ENCODE data around the gene MEIS2.

Gene MEIS2

DNA sequence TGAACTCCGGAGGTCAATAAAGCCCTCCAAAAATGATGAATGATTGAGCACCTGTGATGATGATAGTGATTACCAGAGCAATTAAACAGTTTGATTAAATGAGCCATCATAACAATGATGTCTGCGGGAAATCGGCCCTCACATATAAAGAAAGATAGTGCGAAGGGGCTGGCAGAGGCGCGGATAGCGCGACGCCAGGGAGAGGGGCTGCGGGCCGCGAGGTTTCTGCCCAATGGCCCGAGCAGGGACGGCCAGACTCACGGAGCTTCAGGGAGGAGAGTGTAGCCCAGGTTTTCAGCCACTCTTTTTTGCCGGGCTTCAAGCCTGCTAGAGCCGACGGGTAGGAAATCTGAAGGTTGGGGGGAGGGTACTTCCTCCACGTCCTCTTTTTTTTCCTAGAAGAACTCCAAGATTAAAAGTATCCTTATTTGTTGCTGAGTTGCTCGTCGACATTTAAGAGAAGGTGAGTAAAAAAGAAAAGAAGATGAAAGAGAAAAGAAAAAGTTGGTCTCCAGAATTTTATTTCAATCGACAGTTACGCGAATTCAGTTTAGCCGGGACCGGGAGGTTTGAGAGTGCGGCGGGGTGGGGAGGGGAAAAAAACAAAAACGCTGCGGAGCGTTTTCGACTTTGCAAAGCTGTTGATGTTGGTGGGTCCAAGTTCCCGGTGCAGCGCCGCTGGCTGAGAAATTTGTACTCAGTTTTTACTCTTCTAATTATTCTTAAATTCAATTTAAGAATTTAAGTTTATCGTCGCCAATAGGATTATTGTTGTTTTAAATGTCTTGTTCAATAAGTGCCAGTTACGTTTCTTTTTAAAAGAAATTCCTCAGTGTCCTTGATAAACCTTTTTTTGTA, 2.2 kb upstream of the MEIS2 start:
- in situ Hi-C loops (cut with HindIII; ENCODE audit: low pct_ligation_motif_present, low pct_unique_long_range_greater_than_20kb, low sequenced_read_pairs): no loop called here
- DNase-seq: peak; percentile 12

DNA sequence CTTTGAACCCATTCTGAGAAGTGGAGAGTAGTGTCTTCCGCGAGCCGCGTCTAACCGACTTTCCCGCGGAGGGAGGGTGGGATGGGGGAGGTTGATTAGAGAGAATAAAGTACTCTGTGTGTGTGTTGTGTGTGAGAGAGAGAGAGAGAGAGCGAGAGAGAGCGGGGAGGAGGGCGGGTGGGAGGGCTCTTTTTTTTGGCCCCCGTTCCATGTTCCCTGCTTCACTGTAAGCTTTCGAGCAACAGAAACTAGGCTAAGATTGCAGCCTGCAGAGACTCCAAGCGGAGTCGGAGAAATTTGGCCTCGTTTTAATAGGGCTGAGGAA, 1.6 kb upstream of the MEIS2 start:
- in situ Hi-C loops (cut with HindIII; ENCODE audit: low pct_ligation_motif_present, low pct_unique_long_range_greater_than_20kb, low sequenced_read_pairs): no loop called here
- peak; percentile 37 for DNase-seq

DNA sequence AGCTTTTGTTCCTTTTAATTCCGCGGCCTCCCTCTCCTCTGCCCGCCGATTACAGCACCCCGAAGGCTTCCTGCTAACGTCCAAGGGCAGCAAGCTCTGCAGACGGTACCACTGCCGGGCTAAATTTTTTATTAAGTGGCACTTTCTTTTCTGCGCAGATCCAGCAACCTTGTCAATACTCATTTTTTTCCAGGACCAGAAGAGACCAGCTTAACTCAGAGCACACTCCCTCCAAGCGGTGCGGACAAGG, 542 bp upstream of the MEIS2 start:
- in situ Hi-C loops (cut with HindIII; ENCODE audit: low pct_ligation_motif_present, low pct_unique_long_range_greater_than_20kb, low sequenced_read_pairs): no loop called here

DNA sequence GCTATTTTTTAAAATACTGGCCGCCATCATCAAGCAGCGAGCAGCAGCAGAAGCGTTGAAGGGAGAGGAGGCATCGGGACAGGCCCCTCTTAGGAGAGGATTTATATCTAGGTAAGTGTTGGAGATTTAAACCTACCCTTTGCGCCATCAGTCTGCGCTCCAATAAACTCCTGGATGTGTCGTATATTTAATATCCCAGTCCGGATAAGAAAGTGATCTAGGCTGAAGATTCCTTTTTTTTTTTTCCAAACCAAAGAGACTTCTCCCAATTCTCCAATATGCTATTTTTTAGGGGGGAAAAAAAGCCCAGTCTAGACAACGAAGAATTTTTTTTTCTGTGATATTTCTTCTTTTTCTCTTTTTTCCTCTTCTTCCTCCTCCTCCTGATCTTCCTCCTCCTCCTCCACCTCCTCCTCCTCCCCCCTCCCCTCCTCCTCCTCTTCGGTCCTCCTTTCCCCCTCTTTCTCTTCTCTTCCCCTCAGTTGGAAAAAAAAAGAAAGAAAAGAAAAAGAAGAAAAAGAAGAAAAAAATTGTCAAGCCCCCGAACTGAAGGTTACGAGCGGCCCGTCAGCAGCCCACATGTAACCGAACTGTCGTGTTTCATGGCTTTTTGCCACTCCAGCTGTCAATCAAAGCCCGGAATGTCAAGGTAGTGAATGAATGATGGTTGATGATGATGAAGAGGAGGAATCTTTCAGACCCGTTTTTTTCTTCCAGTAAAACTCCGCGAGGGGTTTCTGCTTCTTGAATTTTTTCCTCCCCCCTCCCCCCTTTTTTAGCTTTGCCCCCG, 835 bp downstream of the MEIS2 start:
- peak; percentile 41 for DNase-seq
- in situ Hi-C loops (cut with HindIII; ENCODE audit: low pct_ligation_motif_present, low pct_unique_long_range_greater_than_20kb, low sequenced_read_pairs): no loop called here

More for the DNA sequence above, 542 bp upstream of the MEIS2 start:
- no peak for DNase-seq

DNA sequence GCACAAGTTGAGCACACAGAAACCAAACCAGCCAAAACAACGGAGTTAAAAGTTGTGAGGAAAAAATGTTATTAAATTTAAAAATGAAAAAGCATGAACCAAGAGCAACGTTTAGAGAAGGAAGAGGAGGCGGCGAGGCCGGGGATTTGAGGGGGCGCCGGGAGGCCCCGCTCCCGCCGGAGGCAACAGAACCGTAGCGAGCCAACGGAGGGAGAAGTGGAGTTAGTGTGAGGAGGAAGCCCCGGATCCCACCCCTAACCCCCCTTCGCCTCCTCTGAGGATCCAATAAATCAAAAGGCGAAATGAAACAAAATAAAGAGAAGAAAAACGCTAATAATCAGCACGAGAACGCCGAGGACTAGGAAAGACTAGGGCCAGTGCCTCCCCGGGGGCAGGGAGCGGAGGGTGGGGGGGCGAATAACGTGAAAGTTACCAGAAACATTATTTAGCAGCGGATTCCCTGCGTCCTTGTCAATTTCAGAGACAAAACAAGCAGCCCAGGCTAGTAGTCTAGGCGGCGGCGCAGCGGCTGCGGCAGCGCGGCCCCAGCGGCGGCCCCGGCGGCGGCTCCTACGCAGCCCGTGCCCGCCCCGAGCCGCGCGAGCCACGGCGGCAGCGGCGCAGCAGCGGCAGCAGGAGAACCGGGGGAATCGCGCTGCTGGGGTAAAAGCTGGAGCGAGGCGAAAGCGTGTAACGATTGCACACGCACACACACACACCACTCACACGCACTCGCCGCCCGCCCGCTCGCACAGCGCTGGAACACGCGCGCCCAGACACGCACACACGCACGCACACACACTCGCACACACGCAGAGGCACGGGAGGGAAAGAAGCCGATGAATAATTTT, 1.7 kb downstream of the MEIS2 start:
- DNase-seq: peak; percentile 39
- in situ Hi-C loops (cut with HindIII; ENCODE audit: low pct_ligation_motif_present, low pct_unique_long_range_greater_than_20kb, low sequenced_read_pairs): no loop called here

DNA sequence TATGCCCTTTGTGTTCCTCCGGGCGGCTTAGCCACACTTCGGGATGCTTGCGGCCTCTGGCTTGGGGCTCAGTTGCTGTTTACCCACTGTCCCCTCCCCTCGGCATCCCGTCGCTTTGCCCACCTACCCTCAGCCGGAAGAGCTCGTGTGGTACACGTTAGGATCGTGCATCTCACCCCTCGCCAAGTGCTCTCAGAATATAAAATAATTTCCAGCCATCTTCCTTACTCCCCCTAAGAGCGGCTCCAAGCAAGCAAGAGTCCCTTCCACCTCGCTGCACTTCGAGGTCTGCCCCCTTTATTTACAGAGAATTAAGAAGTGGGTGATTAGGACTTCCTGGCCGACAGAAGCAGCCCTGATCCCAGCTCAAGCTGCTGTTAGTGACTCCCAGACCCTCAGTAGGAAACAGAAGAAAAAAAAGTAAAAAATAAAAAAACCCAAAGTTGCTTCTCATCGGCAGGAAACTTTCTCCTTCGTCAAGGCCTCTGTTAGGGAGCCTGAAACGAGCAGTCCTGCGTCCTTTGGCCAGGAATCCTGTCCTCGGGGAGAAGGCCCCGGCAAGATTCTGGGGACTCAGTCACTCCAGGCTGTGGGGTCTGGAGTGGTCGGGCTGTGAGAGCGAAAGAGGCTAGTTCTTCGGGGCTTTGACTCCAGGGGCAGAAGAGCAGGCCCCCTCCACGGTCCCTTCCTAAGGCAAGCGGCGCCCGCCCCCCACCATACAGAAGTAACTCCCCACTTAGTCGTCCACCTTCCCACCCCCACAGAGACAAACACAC, 3.0 kb downstream of the MEIS2 start:
- DNase-seq: no peak
- in situ Hi-C loops (cut with HindIII; ENCODE audit: low pct_ligation_motif_present, low pct_unique_long_range_greater_than_20kb, low sequenced_read_pairs): no loop called here

DNA sequence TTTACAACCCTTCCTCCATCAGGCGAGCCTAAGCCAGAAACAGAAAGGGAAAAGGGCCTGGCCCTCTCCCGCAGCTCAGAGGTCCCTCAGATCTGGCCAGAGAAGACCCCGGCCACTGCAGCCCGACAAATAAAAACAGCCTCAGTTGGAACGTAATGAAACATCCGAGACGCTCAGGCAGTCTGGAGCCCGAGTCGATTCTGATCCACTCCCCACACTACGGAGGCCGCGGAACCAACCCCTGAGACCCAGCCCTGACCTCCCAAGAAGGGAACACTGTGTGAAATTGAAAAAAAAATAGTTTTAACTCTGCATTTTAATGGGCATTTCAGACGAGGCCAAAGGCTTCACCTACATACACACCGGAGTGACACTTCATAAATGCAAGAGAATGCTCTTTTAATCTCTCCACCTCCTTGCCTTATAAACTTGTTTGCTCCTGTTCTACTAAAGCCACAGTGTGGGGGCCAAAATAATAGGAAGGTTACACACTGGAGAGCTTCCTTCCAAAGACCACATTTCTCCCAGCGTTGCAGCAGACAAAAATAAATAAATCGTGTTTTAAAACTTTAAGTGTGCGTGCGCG, 3.7 kb downstream of the MEIS2 start:
- in situ Hi-C loops (cut with HindIII; ENCODE audit: low pct_ligation_motif_present, low pct_unique_long_range_greater_than_20kb, low sequenced_read_pairs): no loop called here
- no peak for DNase-seq

DNA sequence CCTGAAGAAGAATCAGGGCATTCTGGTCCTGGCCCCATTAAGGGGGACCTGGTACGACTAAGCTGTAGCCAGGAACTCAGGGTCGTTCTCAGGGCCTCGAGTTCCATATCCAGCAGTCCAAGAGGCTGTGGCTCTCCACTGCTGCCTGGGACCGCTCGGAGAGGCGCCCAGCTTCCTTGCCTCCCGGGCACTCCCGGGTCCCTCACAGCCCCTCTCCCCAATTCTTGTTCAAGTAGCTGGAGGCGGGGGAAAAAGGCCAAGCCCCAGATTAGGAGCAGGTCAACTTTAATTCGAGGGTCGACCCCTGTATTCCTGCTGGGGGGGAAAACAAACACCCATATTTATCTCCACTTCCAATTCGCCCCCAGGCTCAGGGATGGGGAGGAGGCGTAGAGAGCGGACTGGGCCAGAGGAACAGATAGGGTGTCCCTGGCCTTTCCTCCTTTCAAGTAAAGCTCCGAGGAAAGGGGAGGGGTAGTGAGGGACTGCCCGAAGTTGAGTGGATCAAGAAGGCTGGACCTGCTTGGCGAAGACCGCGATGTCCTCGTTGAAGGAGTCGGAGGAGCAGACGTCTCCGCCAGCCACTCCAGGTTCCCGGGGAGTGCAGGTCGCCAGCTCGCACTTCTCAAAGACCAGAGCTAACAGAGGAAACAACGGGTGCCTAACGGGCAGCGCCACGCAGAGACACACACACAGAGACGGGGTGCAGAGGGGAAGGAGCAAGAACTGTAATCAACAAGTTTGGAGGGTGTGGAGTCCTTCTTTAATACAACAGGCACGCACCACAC, 4.4 kb downstream of the MEIS2 start:
- in situ Hi-C loops (cut with HindIII; ENCODE audit: low pct_ligation_motif_present, low pct_unique_long_range_greater_than_20kb, low sequenced_read_pairs): no loop called here
- DNase-seq: no peak

DNA sequence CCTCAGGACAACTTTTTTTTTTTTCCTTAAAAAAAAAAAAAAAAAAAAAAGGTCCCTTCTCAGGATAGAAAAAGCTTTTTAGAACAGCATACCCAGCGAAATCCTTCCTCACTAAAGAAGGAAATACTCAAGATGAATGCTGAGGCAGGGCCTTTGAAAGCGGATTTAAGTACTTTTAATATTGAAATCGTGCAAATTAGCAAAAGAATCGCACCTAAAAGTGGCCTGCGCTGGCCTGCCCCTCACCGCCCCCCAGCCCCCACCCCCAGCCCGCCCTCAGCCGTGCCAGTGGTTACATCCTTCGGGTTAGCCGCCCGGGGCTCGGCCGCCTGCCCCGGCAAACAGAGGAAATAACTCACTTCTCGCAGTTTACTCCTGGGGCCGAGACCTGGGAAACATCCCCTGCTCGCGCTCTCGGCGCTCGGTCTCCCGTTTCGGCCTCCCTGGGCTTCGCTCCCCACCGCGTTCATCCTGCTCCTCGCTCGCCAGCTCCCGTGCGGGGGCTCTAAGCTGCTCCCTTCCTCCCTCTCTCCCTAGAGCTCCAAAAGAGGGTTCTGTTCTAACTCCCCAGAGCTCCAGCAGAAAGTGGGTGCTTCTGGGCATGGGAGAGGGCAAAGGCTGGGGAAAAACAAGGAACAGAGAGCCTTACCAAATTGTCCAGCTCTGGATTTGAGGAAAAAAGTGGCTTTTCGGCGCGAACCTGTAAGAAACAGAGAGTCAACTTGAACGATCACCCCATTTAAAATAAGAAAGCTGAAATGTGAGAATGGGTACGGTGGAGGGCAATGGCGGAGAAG, 5.2 kb downstream of the MEIS2 start:
- in situ Hi-C loops (cut with HindIII; ENCODE audit: low pct_ligation_motif_present, low pct_unique_long_range_greater_than_20kb, low sequenced_read_pairs): no loop called here
- DNase-seq: no peak

DNA sequence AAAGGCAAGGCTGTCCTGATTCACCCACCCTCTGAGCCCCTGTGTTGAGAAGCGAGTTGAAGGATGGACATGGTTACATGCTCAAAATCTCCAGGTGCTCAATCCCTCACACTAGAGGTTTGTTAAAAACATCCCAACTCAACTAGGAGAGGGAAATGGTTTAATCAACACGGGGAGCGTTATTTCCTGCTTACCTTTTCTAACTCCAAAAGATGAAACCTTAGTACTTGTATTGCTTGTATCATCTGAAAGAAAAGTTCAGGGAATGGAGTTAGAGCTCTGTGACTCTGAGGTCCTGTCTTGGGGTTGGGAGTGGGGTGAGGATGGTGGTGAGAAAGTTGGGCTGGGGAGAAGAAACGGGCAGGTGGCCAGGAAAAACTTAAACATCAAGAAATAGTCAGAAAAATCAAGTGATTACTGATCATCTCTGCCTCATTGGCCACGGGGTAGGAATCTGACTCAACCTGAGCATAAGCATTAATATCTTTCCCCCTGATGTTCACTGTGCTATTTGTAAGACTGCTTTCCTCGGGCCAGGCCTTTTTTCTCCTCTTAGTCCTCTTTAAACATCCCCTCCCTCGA, 5.9 kb downstream of the MEIS2 start:
- in situ Hi-C loops (cut with HindIII; ENCODE audit: low pct_ligation_motif_present, low pct_unique_long_range_greater_than_20kb, low sequenced_read_pairs): no loop called here
- DNase-seq: no peak

DNA sequence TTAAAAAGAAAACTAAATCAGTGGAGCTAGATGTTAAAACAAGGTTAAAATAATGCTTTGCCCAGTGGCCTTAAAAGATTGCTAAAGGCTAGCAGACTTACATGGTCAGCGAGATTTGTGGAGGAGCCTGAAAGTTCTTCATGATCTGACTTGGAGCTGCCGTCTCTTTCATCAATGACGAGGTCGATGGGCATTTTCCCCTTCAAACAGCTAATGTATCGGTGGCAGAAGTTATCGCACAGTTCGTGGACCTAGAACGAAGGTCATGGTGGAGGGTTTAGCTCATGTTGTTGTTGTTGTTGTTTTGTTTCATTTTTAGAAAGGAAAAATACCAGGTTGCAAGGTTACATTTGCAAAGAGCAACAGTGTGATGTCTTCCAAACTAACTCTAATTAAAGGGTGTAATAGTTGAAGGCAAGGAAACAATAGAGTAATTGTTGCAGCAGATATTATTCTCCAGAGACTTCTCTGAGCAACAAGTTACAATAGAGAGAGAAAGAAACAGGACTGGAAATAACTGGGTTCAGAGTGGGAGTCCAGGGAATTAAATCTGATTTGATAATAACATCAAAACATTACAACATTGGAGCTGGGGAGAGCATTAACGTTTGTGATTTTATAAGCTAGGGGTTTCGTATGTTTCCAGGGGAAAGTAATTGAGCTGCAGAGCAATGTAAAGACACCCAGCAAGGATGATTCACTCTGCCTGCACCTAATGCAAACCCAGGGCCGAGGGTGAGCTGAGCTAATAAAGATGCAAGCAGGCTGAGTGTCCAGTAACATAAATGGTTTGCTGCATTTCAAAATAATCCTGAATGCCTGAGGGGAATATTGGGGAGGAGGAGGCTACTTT, 6.6 kb downstream of the MEIS2 start:
- in situ Hi-C loops (cut with HindIII; ENCODE audit: low pct_ligation_motif_present, low pct_unique_long_range_greater_than_20kb, low sequenced_read_pairs): no loop called here
- no peak for DNase-seq

DNA sequence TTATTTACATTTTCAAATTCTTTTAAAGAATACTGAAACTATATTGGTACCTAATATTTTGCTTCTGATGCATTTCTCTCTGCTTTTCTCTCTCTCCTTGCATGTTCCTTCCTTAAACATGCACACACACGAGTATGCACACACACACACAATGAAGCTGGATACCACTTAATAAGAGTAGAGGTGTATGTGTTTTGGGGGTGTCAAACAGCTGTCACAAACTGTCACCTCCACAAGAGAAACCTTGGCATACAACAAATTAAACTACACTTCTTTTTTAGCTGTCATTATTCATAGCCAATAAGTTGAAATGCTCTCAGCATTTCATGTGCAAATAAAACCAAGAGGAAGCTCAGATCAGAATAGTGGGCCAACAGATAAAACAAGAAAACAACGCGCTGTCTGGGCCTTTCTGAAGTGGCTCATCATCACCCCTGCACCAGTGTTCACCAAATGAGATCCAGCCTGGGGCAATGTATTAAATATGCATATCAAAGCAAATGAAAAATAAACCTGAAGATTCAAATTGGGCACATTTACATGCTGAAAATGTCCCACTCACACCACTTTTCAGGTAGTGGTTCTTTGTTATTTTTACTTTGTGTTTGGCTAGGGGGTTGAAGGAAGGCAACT, 9.7 kb downstream of the MEIS2 start:
- DNase-seq: no peak
- in situ Hi-C loops (cut with HindIII; ENCODE audit: low pct_ligation_motif_present, low pct_unique_long_range_greater_than_20kb, low sequenced_read_pairs): no loop called here

DNA sequence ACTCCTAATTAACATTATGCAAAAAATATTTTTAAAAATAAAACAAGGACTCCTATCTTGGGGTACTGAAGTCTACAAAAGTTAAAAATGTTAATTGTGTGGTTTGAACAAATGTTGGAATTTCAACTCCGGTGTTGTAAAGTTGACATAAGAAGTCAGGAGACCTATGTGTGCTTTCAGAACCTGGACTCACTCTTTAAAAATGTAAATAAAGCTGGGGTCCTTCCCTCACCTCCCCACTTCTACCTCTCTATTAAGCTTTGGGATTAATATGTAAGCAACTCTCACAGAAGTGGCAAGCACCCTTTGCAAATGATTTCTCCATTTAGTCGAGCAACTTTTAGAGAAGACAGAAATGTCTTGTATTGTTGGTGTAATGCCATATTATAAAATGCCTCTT, 11.9 kb downstream of the MEIS2 start:
- in situ Hi-C loops (cut with HindIII; ENCODE audit: low pct_ligation_motif_present, low pct_unique_long_range_greater_than_20kb, low sequenced_read_pairs): no loop called here
- DNase-seq: no peak

DNA sequence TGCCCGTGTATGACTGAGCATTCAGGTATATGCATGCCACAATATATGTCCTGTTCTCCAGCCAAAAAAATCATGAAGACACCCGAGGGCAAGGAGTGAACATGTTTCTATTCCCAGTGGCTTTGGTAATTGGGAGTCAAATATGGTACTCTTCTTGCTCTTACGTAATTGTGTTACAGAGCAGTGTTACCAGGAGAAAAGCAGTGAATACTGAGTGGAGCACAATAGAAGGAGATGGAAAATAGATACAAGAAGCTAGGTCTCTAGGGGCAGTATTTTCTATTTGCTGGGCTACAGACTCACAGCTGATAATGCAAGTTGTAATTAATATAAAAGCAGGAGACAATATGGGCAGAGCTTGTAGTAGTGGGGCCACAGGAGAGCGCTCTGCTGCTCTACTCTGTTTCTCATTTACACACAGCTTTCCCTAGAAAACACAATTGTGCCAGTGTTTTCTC, 13.2 kb downstream of the MEIS2 start:
- no peak for DNase-seq
- in situ Hi-C loops (cut with HindIII; ENCODE audit: low pct_ligation_motif_present, low pct_unique_long_range_greater_than_20kb, low sequenced_read_pairs): no loop called here

DNA sequence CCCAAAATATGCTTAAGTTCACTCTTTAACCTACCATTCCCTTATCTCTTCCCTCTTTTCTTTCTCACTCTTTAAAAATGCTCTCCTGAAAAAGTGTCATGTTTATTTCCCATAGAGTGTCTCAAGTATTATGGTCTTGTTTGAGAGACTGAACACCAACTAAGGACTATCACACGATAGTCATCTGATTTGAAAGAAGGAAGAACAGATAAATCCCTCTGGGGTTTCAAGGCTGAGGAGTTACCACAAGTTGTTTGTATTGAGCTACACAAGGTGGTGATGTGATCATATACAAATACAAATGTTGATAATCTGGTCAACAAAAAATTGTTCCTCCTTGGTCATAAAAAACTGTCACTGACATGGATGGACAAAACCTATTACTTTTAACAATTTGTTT, 13.8 kb downstream of the MEIS2 start:
- DNase-seq: no peak
- in situ Hi-C loops (cut with HindIII; ENCODE audit: low pct_ligation_motif_present, low pct_unique_long_range_greater_than_20kb, low sequenced_read_pairs): no loop called here

Measured in ACHN (cell line).